ACHN (cell line): ENCODE data around the gene NUDT22.

ENCODE experiments used
- DNase-seq: peaks from one replicate; pipeline ENCODE4 v3.0.0-alpha.2; 2015
- in situ Hi-C: cut with HindIII; loops from 2 replicates; pipeline ENCODE4 v1.10.0; 2017; ENCODE audit warnings: low sequenced_read_pairs, low pct_ligation_motif_present, low pct_unique_long_range_greater_than_20kb

Gene NUDT22, protein sequence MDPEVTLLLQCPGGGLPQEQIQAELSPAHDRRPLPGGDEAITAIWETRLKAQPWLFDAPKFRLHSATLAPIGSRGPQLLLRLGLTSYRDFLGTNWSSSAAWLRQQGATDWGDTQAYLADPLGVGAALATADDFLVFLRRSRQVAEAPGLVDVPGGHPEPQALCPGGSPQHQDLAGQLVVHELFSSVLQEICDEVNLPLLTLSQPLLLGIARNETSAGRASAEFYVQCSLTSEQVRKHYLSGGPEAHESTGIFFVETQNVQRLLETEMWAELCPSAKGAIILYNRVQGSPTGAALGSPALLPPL

DNA sequence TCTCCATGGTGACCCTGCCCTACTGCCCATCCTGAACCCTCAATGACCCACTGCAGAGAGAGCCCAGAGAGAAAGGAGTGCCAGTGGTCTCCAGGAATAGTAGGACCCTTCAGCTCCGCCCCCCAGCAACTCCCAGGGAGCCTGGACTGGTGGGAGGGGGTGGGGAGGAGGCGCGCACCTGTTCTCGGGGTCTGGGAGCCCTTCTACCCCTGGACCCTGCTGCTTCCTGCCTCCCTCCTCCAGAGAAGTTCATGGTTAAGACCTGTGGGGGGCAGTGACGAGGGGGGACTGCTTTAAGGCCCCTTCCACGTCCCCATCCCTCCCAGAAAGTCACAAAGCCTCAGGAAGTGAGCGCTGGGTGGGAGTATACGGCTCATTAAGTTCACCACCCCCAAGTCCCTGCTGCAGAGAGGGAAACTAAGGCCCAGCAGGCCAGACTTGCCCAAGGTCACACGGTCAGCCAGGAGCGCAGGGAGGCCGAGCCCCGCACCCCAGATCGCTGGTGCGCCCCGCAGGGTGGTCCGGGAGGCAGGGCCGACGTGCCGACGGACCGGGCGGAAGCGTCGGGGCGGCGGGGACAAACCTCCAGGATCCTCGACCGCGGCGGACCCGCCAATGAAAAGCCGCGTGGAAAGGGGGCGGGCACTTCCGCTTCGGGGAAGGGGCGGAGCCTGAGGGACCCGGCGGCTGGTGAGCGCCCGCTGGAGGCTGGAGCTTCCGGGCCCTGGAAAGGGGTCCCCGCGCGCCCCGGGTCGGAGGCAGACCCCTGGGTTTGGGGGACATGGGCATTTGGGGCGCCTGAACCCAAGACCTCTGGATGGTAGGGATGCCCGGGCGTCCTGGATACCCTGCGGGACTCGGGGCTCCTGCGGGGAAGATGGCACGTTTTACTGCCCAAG is at the start of gene NUDT22, which contains the start of gene TRPT1:
NUDT22 (plus strand) TSS at position 667 of the 899 bp plus-strand sequence. CDS start 379 bp downstream, outside the sequence.
TRPT1 (minus strand) TSS at position 579 of the 899 bp plus-strand sequence; CDS start at position 253, 326 bp downstream.
- in situ Hi-C loops, result no loop called here
- DNase-seq, result peak; percentile 85

GRCh38 chr11:64176751-64177150 is 49.3 kb upstream of the NUDT22 start:
- no peak for DNase-seq
- in situ Hi-C loops, result no loop called here

DNA sequence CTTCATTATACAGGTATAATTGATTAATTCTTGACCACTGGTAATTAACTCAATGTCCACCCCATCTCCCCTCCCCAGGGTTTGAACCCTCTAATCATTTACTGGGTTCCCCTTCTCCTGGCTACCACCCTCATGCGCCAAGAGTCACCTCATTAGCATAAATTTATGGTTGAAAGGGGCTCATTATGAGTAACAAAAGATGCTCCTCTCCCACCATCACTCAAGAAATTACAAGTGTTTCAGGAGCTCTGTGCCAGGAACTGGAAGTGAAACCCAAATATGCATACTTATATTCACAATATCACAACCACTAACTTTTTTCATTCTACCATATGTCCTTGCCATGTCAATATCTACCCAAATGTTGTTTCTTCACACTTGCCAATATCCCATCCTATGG is 47.9 kb upstream of the NUDT22 start:
- in situ Hi-C loops, result no loop called here
- DNase-seq, result no peak

- in situ Hi-C loops, result no loop called here
Measured at GRCh38 chr11:64178951-64179639, 47.0 kb upstream of the NUDT22 start.

GRCh38 chr11:64180891-64181290 is 45.2 kb upstream of the NUDT22 start:
- in situ Hi-C loops, result no loop called here
- DNase-seq, result no peak

More at GRCh38 chr11:64178951-64179639, 47.0 kb upstream of the NUDT22 start:
- DNase-seq, result no peak

GRCh38 chr11:64181506-64182411 is 44.3 kb upstream of the NUDT22 start:
- in situ Hi-C loops, result no loop called here
- peak; percentile 88 for DNase-seq

- in situ Hi-C loops, result no loop called here
- no peak for DNase-seq
Measured at GRCh38 chr11:64183890-64184289, 42.2 kb upstream of the NUDT22 start.

DNA sequence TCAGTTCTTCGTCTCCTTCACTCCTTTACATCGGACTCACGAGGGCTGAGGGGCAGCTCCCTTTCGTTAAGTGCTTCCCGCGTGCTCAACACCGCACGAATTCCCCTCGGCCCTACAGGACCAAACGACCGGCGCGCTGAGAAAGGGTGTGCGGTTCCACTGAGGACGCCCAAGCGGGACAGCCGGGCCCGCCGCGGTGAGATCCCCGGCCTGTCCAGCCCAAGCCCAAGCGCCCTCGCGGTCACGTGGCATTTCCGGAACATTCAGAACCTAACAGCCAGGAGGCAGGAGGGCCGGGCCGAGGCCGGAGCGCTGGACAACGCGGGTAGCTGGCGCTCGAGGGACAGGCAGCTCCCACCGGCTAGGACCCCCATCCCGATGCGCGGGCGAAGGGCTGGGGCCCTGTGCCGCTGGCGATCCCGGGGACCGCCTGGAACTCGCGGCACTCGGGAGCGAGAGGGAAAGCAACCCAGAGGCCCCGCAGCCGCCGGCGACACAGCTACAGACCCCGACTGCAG is 40.8 kb upstream of the NUDT22 start:
- in situ Hi-C loops, result no loop called here
- peak; percentile 80 for DNase-seq

DNA sequence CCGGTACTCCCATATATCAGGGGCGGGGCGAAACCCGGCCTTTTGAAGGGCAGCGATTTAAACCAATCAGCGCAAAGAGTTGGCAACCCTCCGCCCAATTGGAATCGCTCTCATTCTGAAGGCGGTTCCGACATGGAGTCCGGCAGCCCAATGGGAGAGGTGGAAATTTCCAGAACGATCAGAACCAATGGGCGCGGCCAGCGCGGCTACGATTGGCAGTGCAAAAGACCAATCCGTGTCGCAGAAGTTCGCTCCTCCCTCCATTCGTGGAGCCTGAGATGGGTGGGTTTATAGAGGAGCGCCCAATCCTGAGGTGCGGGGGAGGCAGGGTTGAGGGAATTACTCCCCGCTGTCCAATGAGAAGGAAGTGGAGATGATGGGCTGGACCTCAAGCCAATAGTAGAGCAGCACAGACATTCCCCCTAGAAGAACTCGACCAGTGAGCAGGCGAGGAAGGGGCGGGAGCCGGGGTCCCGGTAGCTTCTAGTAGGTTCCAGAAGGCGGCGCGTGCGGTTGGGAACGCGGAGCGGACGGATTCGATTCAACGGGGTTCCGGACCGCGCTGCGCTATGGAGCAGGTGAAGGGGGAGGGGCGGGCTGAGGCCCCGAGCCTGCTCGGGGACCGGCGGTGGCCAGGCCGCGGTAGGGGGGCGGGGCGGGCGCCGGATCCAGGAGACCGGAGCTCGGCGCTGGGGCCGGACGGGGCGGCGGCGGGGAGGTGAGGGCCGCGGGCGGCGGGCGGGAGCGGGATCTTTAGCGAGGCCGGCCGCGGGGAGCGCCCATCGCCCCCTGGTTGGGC is 40.2 kb upstream of the NUDT22 start, which contains the start of gene STIP1:
STIP1 (plus strand) TSS at position 479 of the 799 bp plus-strand sequence; CDS start at position 570, 91 bp downstream.
- in situ Hi-C loops, result no loop called here
- peak; percentile 99 for DNase-seq

- no peak for DNase-seq
- in situ Hi-C loops, result no loop called here
Measured at GRCh38 chr11:64186492-64187165, 39.4 kb upstream of the NUDT22 start.

DNA sequence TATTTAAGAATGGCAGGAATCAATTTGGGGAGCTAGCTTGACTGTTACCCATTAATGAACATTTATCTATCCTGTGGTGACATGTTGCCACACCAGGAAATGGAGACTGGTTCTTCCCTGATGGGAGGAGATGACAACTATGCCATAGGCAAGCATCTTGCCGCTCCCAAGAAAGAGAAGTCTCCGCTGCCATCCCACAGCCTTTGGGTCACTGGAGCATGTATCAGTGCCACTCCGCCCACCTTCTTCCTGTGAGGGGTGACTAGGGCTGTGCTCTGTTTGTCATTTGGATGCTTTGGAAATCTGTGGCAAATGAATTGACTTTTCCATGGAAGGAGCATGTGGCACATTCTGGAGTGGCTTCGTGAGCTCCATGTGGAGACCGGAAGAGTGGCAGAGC is 33.6 kb upstream of the NUDT22 start:
- no peak for DNase-seq
- in situ Hi-C loops, result no loop called here

GRCh38 chr11:64196626-64197025 is 29.4 kb upstream of the NUDT22 start:
- no peak for DNase-seq
- in situ Hi-C loops, result no loop called here

DNA sequence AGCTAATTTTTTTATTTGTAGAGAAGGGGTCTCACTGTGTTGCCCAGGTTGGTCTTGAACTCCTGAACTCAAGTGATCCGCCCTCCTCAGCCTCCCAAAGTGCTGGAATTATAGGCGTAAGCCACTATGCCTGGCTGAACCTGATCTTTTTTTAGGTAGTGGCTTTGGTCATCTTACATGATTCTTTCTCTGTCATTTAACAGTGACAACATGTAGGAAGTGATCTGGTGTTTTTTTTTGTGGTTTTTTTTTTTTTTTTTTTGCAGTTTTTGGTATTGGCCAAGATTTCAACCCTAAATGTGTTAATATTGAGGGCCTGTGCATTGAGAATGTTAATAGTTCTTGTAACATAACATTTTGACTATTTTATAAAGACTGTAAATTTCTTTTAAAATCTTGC is 27.6 kb upstream of the NUDT22 start:
- in situ Hi-C loops, result no loop called here
- DNase-seq, result no peak

- no peak for DNase-seq
- in situ Hi-C loops, result no loop called here
Measured at GRCh38 chr11:64201543-64201942, 24.5 kb upstream of the NUDT22 start.

- in situ Hi-C loops, result no loop called here
Measured at GRCh38 chr11:64202992-64203391, 23.1 kb upstream of the NUDT22 start.

GRCh38 chr11:64203421-64204079 is 22.5 kb upstream of the NUDT22 start:
- in situ Hi-C loops, result no loop called here
- no peak for DNase-seq

More at GRCh38 chr11:64202992-64203391, 23.1 kb upstream of the NUDT22 start:
- no peak for DNase-seq
